GM18505 (cell line): ENCODE measurements around the gene ALDH4A1.

Source experiments
- ATAC-seq: cut with Tn5 transposase; IDR thresholded peaks from one replicate; pipeline ENCODE4 v1.9.1; 2021; ENCODE audit not compliant: unreplicated experiment
- POLR2A ChIP-seq: IDR thresholded peaks from 4 replicates; pipeline ENCODE4 v1.6.1; 2011; ENCODE audit warnings: borderline replicate concordance; ENCODE audit not compliant: insufficient read depth, insufficient read length; ENCODE audit errors: extremely low read depth

Gene ALDH4A1

DNA sequence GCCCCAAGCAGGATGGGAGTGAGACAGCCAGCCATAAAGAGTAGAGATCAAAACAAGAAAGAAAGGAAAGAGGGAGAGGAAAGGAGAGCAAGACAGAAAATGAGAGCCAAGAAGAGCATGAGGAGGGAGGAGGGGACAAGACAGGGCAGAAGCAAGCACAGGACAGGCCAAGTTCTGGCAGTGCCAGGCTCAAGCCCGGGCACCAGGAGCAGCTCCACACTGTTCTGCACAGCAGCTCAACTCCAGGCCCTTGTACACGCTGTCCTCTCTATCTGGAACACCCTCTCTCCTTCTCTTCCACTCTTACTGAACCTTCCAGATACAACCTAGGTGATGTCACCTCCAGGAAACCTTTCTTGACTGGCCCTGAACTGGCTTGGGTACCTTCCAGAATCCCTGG lies 42.5 kb upstream of the ALDH4A1 start:
- no peak for ATAC-seq
- TF ChIP-seq POLR2A: no peak

DNA sequence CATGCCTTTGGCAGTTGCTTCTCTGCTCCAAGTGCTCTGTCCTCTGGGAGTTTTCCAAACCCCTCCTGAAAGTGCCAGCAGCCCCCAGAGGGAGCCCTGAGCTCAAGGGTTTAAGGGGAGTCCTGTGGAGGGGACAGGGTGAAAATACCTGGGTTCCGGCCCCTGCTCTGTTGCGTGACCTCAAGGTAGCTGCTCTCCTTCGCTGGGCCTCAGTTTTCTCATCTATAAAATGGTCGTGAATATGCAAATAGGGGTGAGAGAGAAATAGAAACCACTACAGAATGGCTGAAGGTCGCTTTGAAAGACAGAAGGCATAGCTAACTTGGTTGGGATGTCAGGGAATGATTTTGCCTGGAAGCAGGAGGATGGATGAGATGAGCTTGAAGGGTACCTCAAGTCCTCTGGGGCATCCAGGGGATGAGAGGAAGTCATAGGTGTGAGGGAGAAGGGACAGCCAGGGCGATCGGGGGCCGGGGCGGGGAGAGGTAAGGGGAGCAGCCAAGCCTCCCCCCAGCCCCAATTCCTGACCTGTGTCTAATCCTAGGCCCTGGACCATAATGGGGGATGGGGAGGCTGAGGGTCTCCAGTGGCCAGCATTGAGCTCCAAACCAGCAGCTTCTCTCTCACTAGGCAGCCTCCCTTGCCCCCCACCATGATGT lies 41.7 kb upstream of the ALDH4A1 start:
- ATAC-seq: no peak

GRCh38 chr1:18943162-18943561 lies 40.8 kb upstream of the ALDH4A1 start:
- TF ChIP-seq POLR2A: no peak
- no peak for ATAC-seq

More for the DNA sequence above, 41.7 kb upstream of the ALDH4A1 start:
- no peak for TF ChIP-seq POLR2A

- ATAC-seq: no peak
- no peak for TF ChIP-seq POLR2A
These were observed 40.0 kb upstream of the ALDH4A1 start for GRCh38 chr1:18942340-18942739.

- TF ChIP-seq POLR2A: no peak
- no peak for ATAC-seq
These were observed 39.1 kb upstream of the ALDH4A1 start for GRCh38 chr1:18941221-18942141.

- no peak for ATAC-seq
- no peak for TF ChIP-seq POLR2A
These were observed 38.1 kb upstream of the ALDH4A1 start for GRCh38 chr1:18940303-18941020.

DNA sequence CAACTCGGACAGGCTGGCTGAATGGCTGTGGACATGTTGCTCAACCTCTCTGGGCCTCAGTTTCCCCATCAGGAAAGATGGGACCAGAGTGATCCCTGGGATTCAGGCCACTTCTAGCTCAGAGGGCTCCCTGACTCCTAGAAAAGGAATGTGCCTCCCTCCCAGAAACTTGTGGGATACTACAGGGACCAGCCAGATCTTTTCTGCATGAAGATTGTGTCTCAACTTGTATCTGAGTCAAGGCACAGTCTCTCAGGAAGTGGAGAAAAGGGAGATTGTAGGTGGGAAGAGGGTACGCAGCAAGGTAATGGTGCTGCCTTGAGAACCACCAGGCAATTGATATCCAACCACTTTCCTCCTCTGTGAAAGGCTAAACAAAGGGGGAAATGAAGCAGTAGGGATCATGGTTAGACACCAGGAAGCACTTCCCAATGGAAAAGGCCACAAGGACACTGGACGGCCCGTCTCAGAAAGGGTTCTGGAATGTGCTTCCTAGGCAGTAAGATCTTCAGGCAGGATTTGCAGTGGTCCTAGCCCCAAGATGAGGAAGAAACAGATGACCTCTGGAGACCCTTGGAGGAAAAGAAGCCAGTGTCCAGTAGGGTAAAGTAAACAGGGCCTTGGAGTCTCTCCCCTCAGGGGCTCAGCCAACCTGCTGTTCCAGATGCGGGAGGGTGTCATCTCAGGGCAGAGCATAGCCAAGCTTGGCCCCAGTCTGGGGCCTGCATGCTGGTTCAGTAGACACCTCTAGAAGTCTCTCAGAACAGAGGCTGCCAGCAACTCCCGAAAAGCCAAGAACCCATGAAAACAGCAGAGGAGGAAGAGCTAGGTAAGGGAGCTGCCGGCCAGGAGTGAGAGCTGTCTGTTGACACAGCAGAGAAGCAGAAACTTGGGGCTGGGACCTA lies 37.3 kb upstream of the ALDH4A1 start:
- no peak for ATAC-seq
- no peak for TF ChIP-seq POLR2A

GRCh38 chr1:18938707-18939070 lies 36.3 kb upstream of the ALDH4A1 start:
- no peak for ATAC-seq
- no peak for TF ChIP-seq POLR2A

DNA sequence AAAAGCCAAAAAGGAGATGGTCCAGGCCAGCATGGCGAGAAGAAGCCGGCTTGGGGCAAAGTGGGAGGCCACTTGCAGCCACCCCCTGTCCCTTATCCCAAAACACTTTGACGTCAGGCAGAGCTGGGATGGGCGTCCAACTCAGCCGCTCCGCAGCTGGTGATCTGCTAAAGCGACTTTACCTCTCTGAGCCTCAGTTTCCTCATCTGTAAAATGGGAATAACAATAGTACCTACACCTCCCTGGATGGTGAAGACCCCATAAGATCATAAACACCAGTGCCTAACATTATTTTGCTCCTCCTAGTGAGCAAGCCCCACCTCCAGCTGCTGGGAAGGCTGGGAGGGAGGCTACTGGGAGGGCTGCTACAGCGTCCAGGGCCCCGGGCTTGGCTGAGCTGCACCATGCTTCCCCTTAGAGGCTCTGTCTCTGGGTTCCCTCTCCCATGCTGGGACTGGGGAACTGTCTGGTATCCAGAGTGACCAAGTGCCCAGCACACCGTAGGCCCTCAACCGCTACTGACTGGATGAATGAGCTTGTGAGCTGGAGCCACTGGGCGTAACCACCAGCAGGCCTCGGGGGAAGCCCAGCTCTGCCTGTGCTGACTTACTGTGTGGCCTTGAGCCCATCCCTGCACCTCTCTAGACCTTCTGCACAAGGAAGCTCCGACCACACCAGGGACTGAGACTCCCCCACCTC lies 35.8 kb upstream of the ALDH4A1 start:
- ATAC-seq: no peak
- TF ChIP-seq POLR2A: no peak

- ATAC-seq: no peak
- no peak for TF ChIP-seq POLR2A
These were observed 35.2 kb upstream of the ALDH4A1 start for GRCh38 chr1:18937539-18937938.

GRCh38 chr1:18936814-18937481 lies 34.6 kb upstream of the ALDH4A1 start:
- ATAC-seq: no peak
- no peak for TF ChIP-seq POLR2A

- no peak for TF ChIP-seq POLR2A
- ATAC-seq: no peak
These were observed 34.1 kb upstream of the ALDH4A1 start for GRCh38 chr1:18936471-18936813.
